Skeletal muscle tissue (tissue), 4 donors: ENCODE measurements around the gene PSME3. TPM values are rescaled to one million over a fixed set of nuclear protein-coding genes. Genes with fewer than 3 reads are reported as not detected.
"Not testable (repeated sequence)": the region's sequence is repeated elsewhere in the genome, so short reads cannot be mapped to it uniquely, and the experiment has no call there.

ENCODE experiments used
- H3K27ac ChIP-seq: one replicate; pipeline ENCODE4 v1.7.0; 2013; ENCODE audit warnings: mild to moderate bottlenecking, low read depth, low read length, inconsistent platforms
- H3K27me3 ChIP-seq, 3 donors: one replicate each; pipeline ENCODE4 v1.7.0; 2013; ENCODE audit warnings: low read length in 3 of 3; ENCODE audit not compliant: control insufficient read depth in 3 of 3, insufficient read depth in 3 of 3
- H3K36me3 ChIP-seq, 3 donors: one replicate each; pipeline ENCODE4 v1.7.0; 2013; ENCODE audit warnings: low read length in 3 of 3; ENCODE audit not compliant: control insufficient read depth in 3 of 3, insufficient read depth in 3 of 3
- H3K4me1 ChIP-seq, 3 donors: one replicate each; pipeline ENCODE4 v1.7.0; 2013; ENCODE audit warnings: low read length in 3 of 3, mild to moderate bottlenecking in 3 of 3; ENCODE audit not compliant: control insufficient read depth in 3 of 3, insufficient read depth in 3 of 3
- H3K4me3 ChIP-seq, 3 donors: one replicate each; pipeline ENCODE4 v1.7.0; 2013; ENCODE audit warnings: low read length in 3 of 3
- H3K9ac ChIP-seq, 3 donors: one replicate each; pipeline ENCODE4 v1.7.0; 2013; ENCODE audit warnings: low read length in 3 of 3, mild to moderate bottlenecking in 3 of 3, moderate library complexity in 2 of 3, low read depth in 1 of 3
- H3K9me3 ChIP-seq, 3 donors: one replicate each; pipeline ENCODE4 v1.7.0; 2013; ENCODE audit warnings: low read length in 3 of 3; ENCODE audit not compliant: control insufficient read depth in 3 of 3
- total RNA-seq: library from RNA; depleted of rRNA; stranded (reverse); fragments of >200 nt; gene quantifications from one replicate; pipeline ENCODE4 v1.2.3, GENCODE V29; 2014
- donor health status: Osteomylitis.

PSME3 gene
- total RNA-seq, 1 donor from 2014 or later, result 31.8 TPM

DNA sequence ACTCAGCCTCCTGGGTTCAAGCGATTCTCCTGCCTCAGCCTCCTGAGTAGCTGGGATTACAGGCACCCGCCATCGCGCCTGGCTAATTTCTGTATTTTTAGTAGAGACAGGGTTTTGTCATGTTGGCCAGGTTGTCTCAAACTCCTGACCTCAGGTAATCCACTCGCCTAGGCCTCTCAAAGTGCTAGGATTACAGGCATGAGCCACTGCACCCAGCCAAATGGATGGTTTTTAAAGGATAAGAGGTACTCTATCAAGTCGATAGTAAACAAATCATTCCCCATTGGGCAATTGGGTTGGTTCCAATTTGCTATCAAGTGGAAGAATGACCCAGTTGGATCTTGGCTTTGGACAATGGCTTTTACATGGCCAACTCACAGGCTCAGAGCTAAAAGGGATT lies 48.5 kb downstream of the PSME3 start:
- H3K4me3 ChIP-seq, H3K4me1 ChIP-seq, H3K9ac ChIP-seq, H3K9me3 ChIP-seq, H3K36me3 ChIP-seq, H3K27ac ChIP-seq: not testable (repeated sequence)
- H3K27me3 ChIP-seq, result peaks cover 0 to 11% (median 0%) of the 10 kb centered on the region in 3 donors

DNA sequence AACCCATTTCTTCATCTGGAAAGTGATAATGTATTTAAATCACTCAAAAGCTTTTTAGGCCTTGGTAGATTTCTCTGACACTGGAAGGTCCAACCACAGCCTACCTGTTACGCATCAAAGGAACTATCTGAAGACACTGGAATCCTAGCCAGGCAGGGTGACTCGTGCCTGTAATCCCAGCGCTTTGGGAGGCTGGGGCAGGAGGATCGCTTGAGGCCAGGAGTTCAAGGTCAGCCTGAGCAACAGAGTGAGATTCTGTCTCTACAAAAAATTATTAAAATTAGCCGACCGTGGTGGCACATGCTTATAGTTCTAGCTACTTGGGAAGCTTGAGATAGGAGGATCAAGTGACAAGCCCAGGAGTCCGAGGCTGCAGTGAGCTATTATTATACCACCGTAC lies 49.0 kb downstream of the PSME3 start:
- H3K27me3 ChIP-seq, result peaks cover 0 to 11% (median 0%) of the 10 kb centered on the region in 3 donors
- no peak overlapping the region for H3K9ac ChIP-seq
- H3K27ac ChIP-seq, result no peak overlapping the region
- no peaks in the 10 kb centered on the region for H3K36me3 ChIP-seq
- H3K4me1 ChIP-seq, result peaks cover 5 to 8% (median 6%) of the 10 kb centered on the region in 3 donors
- H3K9me3 ChIP-seq, result no peaks in the 10 kb centered on the region
- no peak overlapping the region for H3K4me3 ChIP-seq

DNA sequence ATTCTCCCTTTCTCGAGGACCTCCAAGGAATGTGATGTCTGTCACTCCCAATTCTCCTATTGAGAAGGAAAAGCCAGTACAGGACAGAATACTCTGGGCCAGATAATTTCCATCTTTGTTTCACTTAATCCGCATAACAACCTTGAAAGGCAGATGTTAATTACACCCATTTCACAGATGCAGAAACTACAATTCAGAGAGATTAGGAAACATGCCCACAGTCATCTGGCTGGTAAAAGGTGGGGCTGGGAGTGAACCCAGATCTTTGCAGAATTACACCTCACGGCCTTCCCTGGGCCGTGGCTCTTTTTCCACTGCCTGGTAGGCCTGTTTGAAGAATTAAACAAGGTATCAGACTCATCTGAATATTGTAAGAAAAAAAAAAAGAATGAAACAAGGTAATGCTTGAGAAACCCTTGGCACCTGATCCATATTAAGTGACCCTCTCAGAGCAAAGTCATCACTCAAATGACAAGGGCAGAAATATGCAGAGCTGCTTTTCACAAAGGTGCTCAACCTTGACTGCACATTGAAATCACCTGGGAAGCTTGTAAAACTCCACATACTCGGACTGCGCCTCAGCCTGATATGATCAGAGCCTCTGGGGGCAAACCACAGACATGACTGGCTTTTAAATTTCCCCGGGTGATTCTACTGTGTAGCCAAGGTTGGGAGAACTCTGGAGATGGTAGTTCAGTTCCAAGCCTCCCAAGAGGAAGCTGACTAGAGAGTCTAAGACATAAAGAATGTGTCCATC lies 50.8 kb downstream of the PSME3 start:
- H3K4me3 ChIP-seq, result no peak overlapping the region

DNA sequence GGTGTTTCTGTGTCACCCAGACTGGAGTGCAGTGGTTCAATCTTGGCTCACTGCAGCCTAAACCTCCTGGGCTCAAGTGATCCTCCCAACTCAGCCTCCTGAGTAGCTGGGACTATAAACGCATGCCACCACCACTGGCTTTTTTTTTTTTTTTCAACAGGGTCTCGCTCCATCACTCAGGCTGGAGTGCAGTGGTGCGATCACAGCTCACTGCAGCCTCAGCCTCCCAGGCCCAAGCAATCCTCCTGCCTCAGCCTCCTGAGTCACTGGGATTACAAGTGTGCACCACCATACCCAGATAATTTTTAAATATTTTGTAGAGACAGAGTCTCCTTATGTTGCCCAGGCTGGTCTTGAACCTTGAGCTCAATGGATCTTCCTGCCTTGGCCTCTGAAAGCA lies 52.6 kb downstream of the PSME3 start:
- not testable (repeated sequence) for H3K9me3 ChIP-seq, H3K27me3 ChIP-seq, H3K9ac ChIP-seq, H3K36me3 ChIP-seq, H3K27ac ChIP-seq, H3K4me1 ChIP-seq, H3K4me3 ChIP-seq

More for the DNA sequence above, 50.8 kb downstream of the PSME3 start:
- Histone ChIP-seq H3K27me3 (no peaks in the 10 kb centered on the region), H3K9me3 (no peaks in the 10 kb centered on the region), H3K9ac (no peak overlapping the region), H3K27ac (no peak overlapping the region), H3K4me1 (peaks cover 5 to 8% (median 6%) of the 10 kb centered on the region in 3 donors), H3K36me3 (no peaks in the 10 kb centered on the region)

DNA sequence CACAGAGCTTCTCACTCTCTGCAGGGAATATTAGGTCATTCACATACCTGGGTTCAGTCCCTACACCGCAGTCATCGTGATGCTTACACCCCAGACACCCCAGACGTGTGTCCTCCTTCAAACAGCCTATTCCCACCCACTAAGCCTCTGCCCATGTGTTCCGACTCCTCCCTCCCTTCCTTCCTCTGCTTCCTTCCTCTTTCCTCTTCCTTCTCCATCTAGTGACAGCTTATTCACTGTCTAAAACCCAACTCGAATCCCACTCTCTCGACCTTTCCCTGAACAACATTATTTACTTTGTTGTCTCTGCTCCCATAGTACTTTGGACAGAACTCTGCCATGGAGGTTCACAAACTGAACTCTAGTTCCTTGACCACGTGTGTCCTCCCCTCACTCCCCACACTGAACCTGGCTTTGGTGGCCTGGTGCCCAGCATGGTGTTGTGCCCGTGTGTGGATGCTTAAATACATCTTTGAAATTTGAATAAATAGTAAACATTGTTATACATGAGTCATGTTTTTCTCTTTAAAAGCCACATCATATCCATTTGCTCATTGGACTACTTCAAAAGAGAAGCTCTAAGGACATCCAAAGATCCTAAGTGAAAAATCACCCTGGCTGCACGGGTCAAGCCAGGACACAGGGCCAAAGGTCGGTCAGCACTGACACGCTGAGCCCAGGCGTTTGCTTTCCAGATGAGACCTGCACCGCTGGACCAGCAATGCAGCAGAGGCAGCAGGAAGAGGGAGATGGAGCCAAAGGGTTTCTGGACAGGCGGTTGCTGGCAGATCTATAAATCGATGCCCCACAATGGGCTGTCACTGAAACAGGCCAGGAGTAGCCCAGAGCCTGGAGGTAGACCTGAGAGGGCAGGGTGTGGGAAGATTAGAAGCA lies 53.3 kb downstream of the PSME3 start:
- H3K27ac ChIP-seq, result no peak overlapping the region
- peak overlapping the region in 1 of 3 donors; percentile 16 for H3K9ac ChIP-seq
- no peaks in the 10 kb centered on the region for H3K9me3 ChIP-seq
- no peaks in the 10 kb centered on the region for H3K36me3 ChIP-seq
- H3K4me1 ChIP-seq, result peaks cover 8 to 11% (median 9%) of the 10 kb centered on the region in 3 donors
- no peak overlapping the region for H3K4me3 ChIP-seq
- no peaks in the 10 kb centered on the region for H3K27me3 ChIP-seq

DNA sequence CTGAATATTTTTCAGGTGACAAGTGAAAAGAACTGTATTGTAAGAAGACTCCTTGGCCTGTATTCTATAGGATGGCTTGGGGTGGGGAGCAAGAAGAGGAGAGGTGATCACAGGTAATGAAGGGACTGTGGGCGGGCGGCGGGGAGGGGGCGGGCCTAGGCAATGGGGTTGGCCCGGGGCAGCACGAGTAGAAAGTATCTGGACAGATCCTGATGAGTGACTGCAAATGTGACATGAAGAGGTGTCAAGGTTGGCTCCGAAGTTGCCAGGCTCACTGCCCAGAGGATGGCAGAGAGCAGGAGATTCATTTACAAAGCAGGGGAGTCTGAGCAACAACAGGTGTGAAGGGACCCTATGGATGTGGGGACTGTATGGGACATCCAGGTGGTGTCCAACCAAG lies 56.6 kb downstream of the PSME3 start:
- H3K27me3 ChIP-seq, result no peaks in the 10 kb centered on the region
- H3K36me3 ChIP-seq, result no peaks in the 10 kb centered on the region
- H3K9ac ChIP-seq, result no peak overlapping the region
- no peak overlapping the region for H3K27ac ChIP-seq
- H3K4me1 ChIP-seq, result peaks cover 24 to 39% (median 35%) of the 10 kb centered on the region in 3 donors
- no peak overlapping the region for H3K4me3 ChIP-seq
- H3K9me3 ChIP-seq, result no peaks in the 10 kb centered on the region

DNA sequence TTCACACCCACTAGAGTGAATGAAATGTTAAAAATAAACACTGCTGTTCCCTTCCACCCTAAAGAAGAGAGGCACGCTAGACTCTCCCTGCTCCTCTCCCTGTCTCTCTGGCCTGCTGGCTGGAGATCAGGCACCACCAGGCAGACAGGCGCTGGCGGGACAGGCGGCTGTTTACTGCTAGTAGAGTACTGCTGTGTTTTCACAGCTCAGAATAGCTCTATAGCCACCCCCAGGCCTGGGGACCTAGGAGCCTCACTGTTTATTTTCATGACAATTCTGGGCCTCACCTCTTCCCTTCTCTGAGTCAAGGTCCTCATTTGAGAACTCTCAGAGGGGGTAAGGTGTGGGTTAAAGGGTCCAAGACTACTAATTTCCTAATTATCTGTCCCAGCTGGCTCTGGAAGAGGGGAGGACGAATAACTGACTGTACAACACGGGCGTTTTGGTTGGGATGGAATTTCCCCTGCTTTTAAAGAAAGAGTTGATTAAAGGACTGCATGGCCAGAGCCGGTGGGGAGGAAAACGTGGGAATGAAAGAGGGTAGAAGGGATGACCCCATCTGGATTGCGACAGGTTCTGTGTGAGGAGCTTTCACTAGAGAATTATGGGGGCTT lies 58.4 kb downstream of the PSME3 start:
- peak overlapping the region in 1 of 3 donors; percentile 13 for H3K4me3 ChIP-seq
- H3K36me3 ChIP-seq, result no peaks in the 10 kb centered on the region
- H3K27me3 ChIP-seq, result no peaks in the 10 kb centered on the region
- H3K4me1 ChIP-seq, result peaks cover 21 to 42% (median 33%) of the 10 kb centered on the region in 3 donors
- H3K9ac ChIP-seq, result peak overlapping the region; percentile 58 to 75 (median 70)
- peak overlapping the region; percentile 96 for H3K27ac ChIP-seq
- H3K9me3 ChIP-seq, result no peaks in the 10 kb centered on the region

DNA sequence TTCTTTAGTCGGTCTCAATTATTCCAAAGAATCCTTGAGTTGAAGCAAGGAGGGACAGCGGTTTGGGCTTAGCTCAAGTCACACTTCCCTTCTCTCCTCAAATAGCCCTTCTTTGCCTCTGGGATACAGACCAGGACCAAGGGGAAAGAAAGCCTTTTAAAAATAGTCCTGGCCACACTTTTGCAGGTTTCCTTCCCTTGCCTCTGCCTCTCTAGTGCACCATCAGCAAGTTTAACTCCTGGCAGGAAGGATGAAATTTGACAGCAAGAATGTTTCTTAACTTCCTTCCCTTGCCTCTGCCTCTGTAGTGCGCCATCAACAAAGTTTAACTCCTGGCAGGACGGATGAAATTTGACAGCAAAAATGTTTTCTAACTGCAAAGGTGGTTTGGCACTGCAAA lies 60.2 kb downstream of the PSME3 start:
- no peaks in the 10 kb centered on the region for H3K9me3 ChIP-seq
- H3K9ac ChIP-seq, result peak overlapping the region; percentile 3 to 32 (median 7)
- peak overlapping the region; percentile 78 for H3K27ac ChIP-seq
- H3K27me3 ChIP-seq, result no peaks in the 10 kb centered on the region
- H3K4me3 ChIP-seq, result peak overlapping the region in 2 of 3 donors; percentile 29 to 35
- H3K36me3 ChIP-seq, result no peaks in the 10 kb centered on the region
- H3K4me1 ChIP-seq, result peaks cover 18 to 42% (median 30%) of the 10 kb centered on the region in 3 donors
